Fibroblast of peridontal ligament (primary cell): ENCODE measurements around the gene GLRX5.

Experiments
- DNase-seq: peaks from one replicate; pipeline ENCODE4 v3.0.0-alpha.2; 2010; ENCODE audit errors: extremely low read depth

Gene GLRX5

DNA sequence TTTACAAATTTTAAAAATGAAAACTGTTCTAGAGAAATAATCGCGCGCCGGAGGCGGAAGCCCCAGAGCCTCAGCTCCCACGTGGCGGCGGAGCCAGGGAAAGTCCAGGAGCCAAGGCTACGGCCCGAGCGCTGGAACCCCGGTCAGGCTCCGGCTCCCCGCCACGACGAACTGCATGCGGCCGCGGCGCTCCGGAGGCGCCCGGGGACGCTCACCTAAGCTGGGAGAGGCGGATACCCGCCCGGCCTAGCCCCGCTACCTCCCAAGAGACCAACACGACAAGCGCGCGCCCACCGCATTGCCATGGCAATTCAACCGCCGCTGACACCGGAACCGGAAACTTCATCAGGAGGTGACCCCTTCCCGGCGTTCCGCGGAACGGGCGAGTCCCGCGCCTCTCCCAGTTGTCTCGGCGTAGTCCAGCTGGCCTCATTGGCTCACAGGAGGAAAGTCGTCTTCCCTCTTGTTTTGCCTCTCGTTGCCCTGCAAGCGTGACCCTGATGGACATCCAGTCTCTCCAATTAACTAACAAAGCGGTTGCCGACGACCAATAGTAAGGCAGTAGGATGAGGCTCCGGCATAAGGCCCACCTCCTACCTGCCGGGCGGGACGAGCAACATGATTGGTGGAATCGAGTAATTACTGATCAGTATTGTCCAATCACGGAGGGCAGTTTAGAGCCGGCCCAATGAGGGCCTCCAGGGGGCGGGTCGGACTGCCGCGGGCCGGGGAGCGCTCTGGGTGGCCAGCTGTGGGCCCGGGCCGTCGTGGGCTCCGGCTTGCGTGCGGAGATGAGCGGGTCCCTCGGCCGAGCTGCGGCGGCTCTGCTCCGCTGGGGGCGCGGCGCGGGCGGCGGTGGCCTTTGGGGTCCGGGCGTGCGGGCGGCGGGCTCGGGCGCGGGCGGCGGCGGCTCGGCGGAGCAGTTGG lies at the start of gene GLRX5:
TSS of gene GLRX5 (plus strand) at position 752 of the 927 bp plus-strand sequence. CDS start at position 792, 40 bp downstream.
- peak; percentile 100 for DNase-seq

DNA sequence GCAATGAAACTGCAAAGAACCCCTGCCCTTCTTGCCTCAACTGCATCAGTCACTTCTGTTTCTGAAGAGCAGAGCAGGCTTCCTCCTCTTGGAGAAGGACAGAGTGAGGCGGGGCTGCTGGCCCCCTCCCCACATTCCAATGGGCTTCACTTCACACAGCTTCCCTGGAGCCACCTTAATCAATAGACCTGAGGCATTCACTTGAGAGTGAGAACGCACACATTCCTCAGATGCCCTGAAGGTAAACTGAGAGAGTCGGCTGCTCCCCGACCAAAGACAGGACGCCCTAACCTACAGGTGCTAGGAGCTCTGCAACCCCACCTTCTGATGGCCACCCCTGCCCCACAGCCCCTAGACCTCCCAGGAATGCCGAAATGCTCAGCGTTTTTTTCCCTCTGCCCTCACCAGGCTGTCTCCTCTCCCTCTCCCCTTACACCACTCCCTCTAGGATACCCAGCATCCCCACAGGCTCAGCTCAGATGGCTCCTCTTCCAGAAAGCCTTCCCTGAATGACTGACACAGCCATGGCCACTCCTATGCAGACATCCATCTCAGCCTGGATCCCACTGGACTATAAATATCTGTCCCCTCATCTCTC lies 49.5 kb upstream of the GLRX5 start:
- DNase-seq = no peak

DNA sequence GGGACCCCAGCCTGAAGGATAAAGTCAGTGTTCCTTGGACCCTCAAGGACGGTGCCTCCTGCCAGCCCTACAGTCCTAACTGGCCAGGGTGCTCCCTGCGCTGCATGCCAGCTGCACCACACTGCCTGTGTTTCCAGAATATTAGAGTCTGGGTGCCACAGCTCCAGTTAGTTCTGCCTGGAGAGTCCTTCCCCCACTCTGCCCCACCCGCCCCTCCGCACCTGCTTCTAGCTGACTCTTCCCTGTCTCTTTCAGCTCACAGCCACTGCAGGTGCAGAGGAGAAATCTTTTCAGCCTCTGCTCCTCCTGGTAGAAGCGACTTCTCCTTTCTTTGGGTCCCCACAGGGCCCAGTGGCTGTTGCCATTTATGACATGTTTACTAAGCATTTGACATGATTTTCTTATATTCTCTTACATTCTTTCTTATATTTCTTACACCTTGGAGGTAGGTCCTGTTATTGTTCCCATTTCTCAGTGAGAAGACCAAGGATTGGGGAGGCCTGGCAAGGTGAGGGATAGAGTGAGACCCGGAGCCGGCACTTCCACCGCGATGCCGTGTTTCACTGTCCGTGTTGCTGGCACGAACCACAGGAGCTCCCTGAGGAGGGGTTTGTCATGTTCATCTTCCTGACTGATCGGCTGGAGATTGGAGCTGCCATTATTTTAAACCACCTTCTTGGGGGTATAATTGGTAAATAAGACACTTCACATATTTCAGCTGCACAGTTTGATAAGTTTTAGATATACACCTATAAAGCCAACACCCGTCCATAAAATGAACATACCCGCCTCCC lies 47.8 kb upstream of the GLRX5 start:
- no peak for DNase-seq

DNA sequence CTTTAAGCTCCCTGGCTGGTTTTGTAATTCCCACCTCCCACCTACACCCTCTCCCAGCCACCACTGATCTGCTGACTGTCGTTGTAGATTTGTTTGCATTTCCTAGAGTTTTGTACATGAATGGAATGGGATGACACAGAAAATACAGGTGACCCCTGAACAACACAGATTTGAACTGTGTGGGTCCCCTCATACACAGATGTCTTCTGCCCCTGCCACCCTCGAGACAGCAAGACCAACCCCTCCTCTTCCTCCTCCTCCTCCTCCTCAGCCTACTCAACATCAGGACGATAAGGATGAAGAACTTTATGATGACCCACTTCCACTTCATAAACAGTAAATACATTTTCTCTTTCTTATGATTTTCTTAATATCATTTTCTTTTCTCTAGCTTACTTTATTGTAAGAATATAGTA lies 47.2 kb upstream of the GLRX5 start:
- no peak for DNase-seq

DNA sequence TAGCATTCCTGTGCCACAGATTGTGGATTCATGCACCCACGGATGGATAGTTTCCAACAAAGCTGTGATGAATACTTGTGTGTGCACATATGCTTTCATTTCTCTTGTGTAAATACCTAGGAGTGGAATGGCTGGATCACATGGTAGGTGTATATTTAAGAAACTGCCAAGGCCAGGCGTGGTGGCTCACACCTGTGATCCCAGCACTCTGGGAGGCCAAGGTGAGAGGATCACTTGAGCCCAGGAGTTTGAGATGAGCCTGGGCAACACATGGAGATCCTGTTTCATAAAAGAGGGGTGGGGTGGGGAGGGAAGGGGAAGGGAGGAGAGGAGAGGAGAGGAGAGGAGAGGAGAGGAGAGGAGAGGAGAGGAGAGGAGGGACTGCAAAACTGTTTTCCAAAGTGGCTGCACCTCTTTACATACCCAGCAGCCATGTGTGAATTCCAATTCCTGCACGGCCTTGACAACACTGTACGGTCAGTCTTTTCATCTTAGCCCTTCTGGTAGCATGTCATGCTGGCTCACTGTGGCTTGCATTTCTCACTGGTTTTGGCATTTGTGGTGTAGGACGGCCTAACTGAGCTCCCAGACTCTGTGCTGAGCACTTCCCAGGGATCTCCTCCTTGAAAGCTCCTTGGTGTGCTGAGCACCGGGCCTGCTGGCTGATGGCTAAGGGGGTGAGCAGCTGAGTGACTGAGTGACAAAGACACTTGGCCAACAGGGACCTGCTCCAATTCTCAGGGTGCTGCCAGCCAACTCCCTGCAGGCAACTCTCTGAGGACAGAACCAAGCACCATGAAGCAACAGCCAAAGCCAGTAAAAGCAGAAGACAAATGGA lies 46.3 kb upstream of the GLRX5 start:
- peak; percentile 25 for DNase-seq

- DNase-seq = peak; percentile 18
These were observed 45.4 kb upstream of the GLRX5 start for GRCh38 chr14:95489214-95490137.

DNA sequence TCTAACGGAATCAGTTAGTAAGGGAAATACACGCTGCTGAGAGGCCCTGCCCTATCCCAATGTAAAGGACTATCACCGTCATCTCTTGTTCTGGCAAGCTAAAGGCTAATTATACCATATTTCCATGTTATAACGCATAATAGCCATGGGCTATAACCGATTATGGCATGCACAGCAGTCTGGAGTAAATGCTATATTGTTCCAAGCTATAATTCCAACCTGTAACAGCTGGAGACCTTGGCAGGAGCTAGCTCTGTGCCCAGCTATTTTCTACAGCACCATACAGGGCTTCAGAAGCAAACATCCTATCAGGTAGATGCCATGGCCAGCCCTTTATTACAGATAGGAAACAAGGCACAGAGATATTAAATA lies 44.7 kb upstream of the GLRX5 start:
- DNase-seq = no peak

DNA sequence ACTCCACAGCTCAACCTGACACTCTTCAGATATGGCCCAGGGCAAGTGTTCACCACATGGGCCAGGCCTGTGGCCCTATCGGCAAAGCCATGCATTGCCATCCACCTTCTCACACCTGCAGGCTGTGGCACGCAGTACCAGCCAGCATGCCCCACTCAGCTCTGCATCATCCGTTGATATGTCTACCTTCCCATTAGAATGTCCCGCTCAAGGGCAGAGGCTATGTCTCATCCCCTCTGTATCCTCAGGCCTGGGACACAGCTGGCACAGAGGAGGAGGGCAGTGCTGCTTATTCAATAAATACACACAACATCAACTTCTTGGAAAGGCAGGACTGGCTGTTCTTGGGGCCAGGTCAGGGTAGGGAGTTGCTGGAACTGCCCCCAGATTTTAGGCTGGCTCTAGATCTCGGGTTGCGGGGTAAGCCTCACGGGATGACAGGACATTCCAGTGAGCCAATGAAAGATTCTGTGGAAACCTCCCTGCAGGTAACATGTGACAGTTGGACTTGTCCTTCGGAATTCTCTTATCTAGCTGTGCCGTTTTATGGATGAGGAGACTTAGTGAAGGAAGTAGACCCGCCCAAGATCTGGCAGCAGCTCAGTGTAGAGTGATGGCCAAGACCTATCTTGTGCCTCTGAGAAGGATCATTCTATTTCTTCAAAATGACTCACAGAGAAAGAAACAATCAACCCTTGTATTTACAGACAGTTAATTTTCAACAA lies 44.0 kb upstream of the GLRX5 start:
- DNase-seq = no peak

- no peak for DNase-seq
These were observed 42.8 kb upstream of the GLRX5 start for GRCh38 chr14:95491936-95492608.

DNA sequence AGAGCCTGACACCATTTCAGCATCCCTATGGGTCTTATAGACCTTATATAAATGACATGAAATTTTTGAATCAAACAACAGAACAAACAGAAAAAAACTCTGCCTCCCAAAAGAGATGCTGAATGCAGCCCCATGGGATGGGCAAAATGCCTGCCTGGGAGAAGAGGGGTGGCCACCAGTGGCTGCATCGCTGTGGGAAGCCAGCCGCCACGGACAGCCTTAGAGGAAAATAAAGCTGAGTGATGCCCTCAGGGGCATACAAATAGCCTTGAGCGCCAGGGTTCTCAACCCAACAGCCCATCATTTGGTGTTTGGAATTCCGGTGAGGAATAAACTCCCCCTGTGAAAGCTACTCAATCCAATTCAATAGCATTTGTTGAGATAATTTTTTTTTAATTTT lies 41.3 kb upstream of the GLRX5 start:
- DNase-seq = no peak

GRCh38 chr14:95493976-95494375 lies 40.9 kb upstream of the GLRX5 start:
- no peak for DNase-seq

GRCh38 chr14:95494456-95494855 lies 40.4 kb upstream of the GLRX5 start:
- no peak for DNase-seq

DNA sequence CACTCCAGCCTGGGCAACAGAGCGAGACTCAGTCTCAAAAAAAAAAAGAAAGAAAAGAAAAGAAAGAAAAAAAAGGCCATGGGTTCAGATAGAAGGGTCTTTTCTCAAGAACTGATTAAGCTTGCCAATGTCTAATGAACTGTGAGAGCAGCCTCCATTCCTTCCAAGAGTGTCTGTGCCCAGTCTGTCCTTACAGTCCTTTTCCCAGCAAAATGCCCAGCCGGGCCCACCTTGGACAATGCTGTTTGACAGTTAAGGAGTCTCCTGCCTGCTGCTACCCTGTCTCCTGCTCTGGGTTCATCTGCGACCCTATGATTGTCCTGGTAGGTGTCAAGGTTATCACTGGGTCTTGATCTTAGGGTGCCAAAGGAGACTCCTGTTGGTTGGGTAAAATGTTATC lies 39.8 kb upstream of the GLRX5 start:
- no peak for DNase-seq

DNA sequence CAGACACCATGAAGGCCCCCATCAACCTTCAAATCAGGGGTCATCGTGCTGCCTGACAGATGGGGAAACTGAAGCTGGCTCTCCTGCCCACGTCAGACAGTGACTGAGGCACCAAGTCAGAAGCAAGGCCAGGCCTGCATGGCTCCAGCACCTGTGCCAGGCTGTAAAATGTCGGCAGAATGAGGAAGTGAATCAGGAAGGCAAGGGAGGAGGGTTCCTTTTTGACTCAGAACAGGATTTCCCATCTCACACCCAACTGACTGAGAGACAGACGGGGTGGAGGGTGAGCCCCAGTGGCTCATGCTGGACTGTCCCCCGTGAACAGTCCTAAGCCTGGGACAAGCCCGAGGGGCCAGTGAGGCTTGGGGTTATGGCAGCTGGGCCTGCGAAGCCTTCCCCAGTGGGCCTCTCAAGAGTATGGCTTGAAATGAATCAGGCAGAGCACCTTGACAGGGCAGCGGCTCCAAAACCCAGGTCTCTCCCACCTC lies 39.3 kb upstream of the GLRX5 start:
- DNase-seq = no peak

DNA sequence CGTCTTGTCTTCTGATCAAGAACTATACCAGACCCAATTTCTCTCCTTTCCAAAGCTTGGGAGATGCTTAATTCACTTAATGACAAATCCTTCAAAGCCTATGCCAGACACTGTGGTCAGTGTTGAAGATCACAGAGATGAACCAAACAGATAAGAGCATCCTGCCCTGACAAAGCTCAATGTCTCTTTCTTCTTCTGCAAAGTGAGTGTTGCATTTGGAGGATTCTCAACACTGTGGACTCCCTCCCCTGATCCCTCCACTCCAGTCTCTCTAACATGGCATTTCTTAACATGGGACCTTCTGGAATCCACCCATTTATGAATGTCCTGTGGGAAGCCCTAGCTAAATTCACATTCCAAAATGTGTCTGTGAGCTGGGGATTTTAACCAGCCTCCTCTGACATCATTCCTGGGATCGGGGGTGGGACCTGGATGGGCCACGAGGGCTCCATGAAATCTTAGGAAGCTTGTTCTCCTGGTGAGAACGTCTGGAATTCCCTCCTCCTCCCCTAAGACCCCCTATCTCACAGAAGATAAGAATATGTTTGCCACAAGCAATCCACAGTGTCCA lies 38.7 kb upstream of the GLRX5 start:
- DNase-seq = peak; percentile 62

- peak; percentile 86 for DNase-seq
These were observed 38.1 kb upstream of the GLRX5 start for GRCh38 chr14:95496690-95497259.

GRCh38 chr14:95497561-95498011 lies 37.3 kb upstream of the GLRX5 start:
- DNase-seq = no peak
